MM.1S (cell line): ENCODE results near the gene COL18A1.

Source experiments
- DNase-seq: peaks from one replicate; pipeline ENCODE4 v3.0.0-alpha.2; 2015
- H2AFZ ChIP-seq: fragments of 300-600 bp; sonication (generic); 2 replicates; pipeline ENCODE4 v1.6.0; 2016; ENCODE audit warnings: antibody characterized with exemption, low read length
- H3F3A ChIP-seq: fragments of 300-600 bp; sonication (generic); 2 replicates; pipeline ENCODE4 v1.6.1; 2016; ENCODE audit warnings: mild to moderate bottlenecking, antibody characterized with exemption, low read length, moderate library complexity, mixed read lengths; ENCODE audit not compliant: insufficient read depth
- H3K27ac ChIP-seq: fragments of 300-600 bp; sonication (generic); 2 replicates; pipeline ENCODE4 v1.5.1; 2016; ENCODE audit warnings: mild to moderate bottlenecking, low read length
- H3K27me3 ChIP-seq: fragments of 300-600 bp; sonication (generic); replicated peaks from 2 replicates; pipeline ENCODE4 v1.6.0; 2016; ENCODE audit warnings: low read length; ENCODE audit not compliant: insufficient read depth
- H3K36me3 ChIP-seq: fragments of 300-600 bp; sonication (generic); replicated peaks from 2 replicates; pipeline ENCODE4 v1.6.1; 2016; ENCODE audit warnings: mild to moderate bottlenecking, low read length, mixed read lengths; ENCODE audit not compliant: insufficient read depth
- H3K4me1 ChIP-seq: fragments of 300-600 bp; sonication (generic); 2 replicates; pipeline ENCODE4 v1.6.1; 2016; ENCODE audit warnings: low read length, mixed read lengths
- H3K4me2 ChIP-seq: fragments of 300-600 bp; sonication (generic); 2 replicates; pipeline ENCODE4 v1.6.0; 2016; ENCODE audit warnings: low read depth, low read length
- H3K4me3 ChIP-seq: fragments of 300-600 bp; sonication (generic); 2 replicates; pipeline ENCODE4 v1.5.1; 2016; ENCODE audit warnings: low read length, mixed read lengths
- H3K79me2 ChIP-seq: fragments of 300-600 bp; sonication (generic); 2 replicates; pipeline ENCODE4 v1.6.1; 2016; ENCODE audit warnings: mixed run types, low read length, mixed read lengths
- H3K9ac ChIP-seq: fragments of 300-600 bp; sonication (generic); 2 replicates; pipeline ENCODE4 v1.6.1; 2016; ENCODE audit warnings: low read length, mixed read lengths
- H3K9me2 ChIP-seq: fragments of 300-600 bp; sonication (generic); replicated peaks from 2 replicates; pipeline ENCODE4 v1.6.1; 2016; ENCODE audit warnings: mild to moderate bottlenecking, low read length, mixed read lengths; ENCODE audit not compliant: insufficient read depth
- H3K9me3 ChIP-seq: fragments of 300-600 bp; sonication (generic); replicated peaks from 2 replicates; pipeline ENCODE4 v1.6.1; 2016; ENCODE audit warnings: mild to moderate bottlenecking, low read length, mixed read lengths; ENCODE audit not compliant: insufficient read depth
- H4K20me1 ChIP-seq: fragments of 300-600 bp; sonication (generic); 2 replicates; pipeline ENCODE4 v1.6.1; 2016; ENCODE audit warnings: mild to moderate bottlenecking, low read length, moderate library complexity, mixed read lengths; ENCODE audit not compliant: insufficient read depth
- CTCF ChIP-seq: fragments of 300-600 bp; sonication (generic); IDR thresholded peaks from 2 replicates; pipeline ENCODE4 v1.5.1; 2016; ENCODE audit warnings: antibody characterized with exemption, low read length, mixed read lengths
- EZH2 ChIP-seq: fragments of 300-600 bp; sonication (generic); optimal IDR thresholded peaks from 2 replicates; pipeline ENCODE3; 2017; ENCODE audit warnings: low read depth, mild to moderate bottlenecking, antibody characterized with exemption, low read length, mixed read lengths
- EZH2phosphoT487 ChIP-seq: fragments of 300-600 bp; sonication (generic); IDR thresholded peaks from 2 replicates; pipeline ENCODE4 v1.6.1; 2018; ENCODE audit warnings: antibody characterized with exemption, low read length

Gene COL18A1

GRCh38 chr21:45562402-45562801 lies 157.4 kb downstream of the COL18A1 start:
- no peaks in the 10 kb centered on the region for H4K20me1 ChIP-seq
- H3K9me2 ChIP-seq, result no peaks in the 10 kb centered on the region
- H3K79me2 ChIP-seq, result no peaks in the 10 kb centered on the region
- no peak for DNase-seq
- no peaks in the 10 kb centered on the region for H3K4me1 ChIP-seq
- no peak overlapping the region for H3K9ac ChIP-seq
- no peak overlapping the region for H2AFZ ChIP-seq
- H3K9me3 ChIP-seq, result no peaks in the 10 kb centered on the region
- no peak for TF ChIP-seq EZH2phosphoT487
- no peak overlapping the region for H3K4me2 ChIP-seq
- H3K36me3 ChIP-seq, result no peaks in the 10 kb centered on the region
- H3K27me3 ChIP-seq, result peaks cover 99% of the 10 kb centered on the region
- no peak overlapping the region for H3K27ac ChIP-seq
- no peak overlapping the region for H3K4me3 ChIP-seq
- H3F3A ChIP-seq, result no peaks in the 10 kb centered on the region

- Histone ChIP-seq H3K4me3 (no peak overlapping the region), H3K36me3 (no peaks in the 10 kb centered on the region), H3K9me2 (no peaks in the 10 kb centered on the region), H2AFZ (no peak overlapping the region), H4K20me1 (no peaks in the 10 kb centered on the region), H3F3A (no peaks in the 10 kb centered on the region), H3K27ac (no peak overlapping the region), H3K79me2 (no peaks in the 10 kb centered on the region), H3K9me3 (no peaks in the 10 kb centered on the region), H3K4me1 (no peaks in the 10 kb centered on the region), H3K27me3 (peaks cover 99% of the 10 kb centered on the region), H3K4me2 (no peak overlapping the region), H3K9ac (no peak overlapping the region)
- no peak for DNase-seq
- TF ChIP-seq EZH2, result no peak
- no peak for TF ChIP-seq CTCF
- no peak for TF ChIP-seq EZH2phosphoT487
Measured at GRCh38 chr21:45562965-45563364, 158.0 kb downstream of the COL18A1 start.
